ENCODE measurements around the gene NEMP2.

DNA sequence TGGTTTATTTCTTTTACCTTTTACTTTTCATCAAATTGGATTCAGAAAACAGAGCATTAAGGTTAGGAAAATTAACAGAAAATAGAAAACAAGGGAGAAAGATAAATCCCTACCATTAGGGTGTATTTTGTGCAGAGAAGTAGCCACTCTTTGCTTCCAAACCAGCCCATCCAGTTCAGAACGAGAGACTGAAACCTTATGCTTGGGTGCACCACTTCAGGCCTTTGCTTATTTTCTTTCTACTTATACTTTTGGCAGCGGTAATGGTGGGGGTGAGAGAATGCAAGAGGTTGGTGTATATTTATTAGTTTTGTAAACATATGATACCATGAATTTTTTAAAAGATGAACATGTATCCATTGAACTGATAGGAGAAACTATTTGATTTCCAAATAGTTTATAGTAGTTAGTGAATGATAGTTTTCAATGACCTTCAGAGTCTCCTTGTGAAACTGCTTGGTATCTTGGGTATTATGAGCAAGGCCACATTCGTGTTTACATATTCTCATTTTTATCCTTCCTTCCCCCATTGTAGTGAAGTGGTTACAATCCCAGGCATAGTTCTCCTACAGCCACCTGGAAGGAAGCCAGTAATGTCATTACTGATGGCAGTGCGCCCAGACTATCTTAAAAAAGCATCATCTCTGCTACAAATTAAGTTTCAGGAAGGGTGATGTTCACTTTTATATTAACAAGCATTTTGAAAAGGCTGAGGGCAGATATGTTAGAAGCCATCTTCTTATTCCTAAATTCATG, 65.5 kb downstream of the NEMP2 start:
- TF ChIP-seq, protein P1, sequence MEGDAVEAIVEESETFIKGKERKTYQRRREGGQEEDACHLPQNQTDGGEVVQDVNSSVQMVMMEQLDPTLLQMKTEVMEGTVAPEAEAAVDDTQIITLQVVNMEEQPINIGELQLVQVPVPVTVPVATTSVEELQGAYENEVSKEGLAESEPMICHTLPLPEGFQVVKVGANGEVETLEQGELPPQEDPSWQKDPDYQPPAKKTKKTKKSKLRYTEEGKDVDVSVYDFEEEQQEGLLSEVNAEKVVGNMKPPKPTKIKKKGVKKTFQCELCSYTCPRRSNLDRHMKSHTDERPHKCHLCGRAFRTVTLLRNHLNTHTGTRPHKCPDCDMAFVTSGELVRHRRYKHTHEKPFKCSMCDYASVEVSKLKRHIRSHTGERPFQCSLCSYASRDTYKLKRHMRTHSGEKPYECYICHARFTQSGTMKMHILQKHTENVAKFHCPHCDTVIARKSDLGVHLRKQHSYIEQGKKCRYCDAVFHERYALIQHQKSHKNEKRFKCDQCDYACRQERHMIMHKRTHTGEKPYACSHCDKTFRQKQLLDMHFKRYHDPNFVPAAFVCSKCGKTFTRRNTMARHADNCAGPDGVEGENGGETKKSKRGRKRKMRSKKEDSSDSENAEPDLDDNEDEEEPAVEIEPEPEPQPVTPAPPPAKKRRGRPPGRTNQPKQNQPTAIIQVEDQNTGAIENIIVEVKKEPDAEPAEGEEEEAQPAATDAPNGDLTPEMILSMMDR (IDR thresholded peaks at IDR 0.05), result no peak
- no peak for TF ChIP-seq POLR2A (IDR thresholded peaks at IDR 0.05)

All from lower leg skin (tissue), 3 donors.